Smooth muscle cell of the brain vasculature (primary cell): Measurements from ENCODE around the gene PRDM7.
"Not testable (repeated sequence)": the region's sequence is repeated elsewhere in the genome, so short reads cannot be mapped to it uniquely, and the experiment has no call there.

Experiments used
- DNase-seq: peaks from one replicate; pipeline ENCODE4 v3.0.0-alpha.2; 2012; ENCODE audit warnings: low read depth, low spot score

The PRDM7 gene

GRCh38 chr16:90072442-90073105 lies 4.6 kb downstream of the PRDM7 start:
- no peak for DNase-seq

- no peak for DNase-seq
These were observed 6.7 kb downstream of the PRDM7 start for GRCh38 chr16:90070440-90070839.

DNA sequence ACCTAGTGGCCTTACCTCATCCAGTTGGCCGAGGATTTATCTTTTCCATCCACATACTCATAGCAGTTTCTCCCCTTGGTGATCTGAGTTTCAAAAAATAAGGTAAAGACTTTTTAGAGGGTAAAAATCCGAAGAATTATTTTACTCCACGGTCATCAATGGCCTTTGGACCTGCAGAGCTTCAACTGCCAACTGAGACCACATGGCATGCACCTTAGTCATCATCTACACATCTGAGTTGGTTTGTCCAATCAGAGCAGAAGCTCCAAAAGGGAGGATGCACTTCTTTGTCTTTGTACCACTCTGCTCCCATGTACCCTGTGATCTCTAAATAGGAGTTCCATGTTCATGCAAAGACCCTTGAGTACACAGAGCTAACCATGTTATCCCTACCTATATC lies 15.7 kb downstream of the PRDM7 start:
- DNase-seq: no peak

DNA sequence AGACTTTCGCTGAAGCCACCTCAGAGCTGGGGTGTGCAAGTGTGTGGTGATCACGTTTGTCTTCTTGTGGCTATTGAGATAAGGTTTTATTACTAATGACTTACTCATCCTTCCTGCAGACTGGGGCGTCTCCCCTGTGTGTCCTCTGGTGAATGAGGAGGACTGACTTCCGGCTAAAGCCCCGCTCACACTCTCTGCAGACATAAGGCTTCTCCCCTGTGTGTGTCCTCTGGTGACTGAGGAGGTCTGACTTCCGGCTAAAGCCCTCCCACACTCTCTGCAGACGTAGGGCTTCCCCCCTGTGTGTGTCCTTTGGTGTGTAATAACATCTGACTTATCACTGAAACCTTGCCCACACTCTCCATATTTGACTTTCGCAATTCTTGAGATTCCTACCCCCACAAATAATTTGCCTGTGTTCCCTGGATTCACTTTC lies 19.4 kb downstream of the PRDM7 start:
- DNase-seq: no peak

GRCh38 chr16:90056521-90056920 lies 20.6 kb downstream of the PRDM7 start:
- DNase-seq: not testable (repeated sequence)

- no peak for DNase-seq
These were observed 21.8 kb downstream of the PRDM7 start for GRCh38 chr16:90055371-90055770.

- DNase-seq: no peak
These were observed 22.6 kb downstream of the PRDM7 start for GRCh38 chr16:90054554-90054953.

DNA sequence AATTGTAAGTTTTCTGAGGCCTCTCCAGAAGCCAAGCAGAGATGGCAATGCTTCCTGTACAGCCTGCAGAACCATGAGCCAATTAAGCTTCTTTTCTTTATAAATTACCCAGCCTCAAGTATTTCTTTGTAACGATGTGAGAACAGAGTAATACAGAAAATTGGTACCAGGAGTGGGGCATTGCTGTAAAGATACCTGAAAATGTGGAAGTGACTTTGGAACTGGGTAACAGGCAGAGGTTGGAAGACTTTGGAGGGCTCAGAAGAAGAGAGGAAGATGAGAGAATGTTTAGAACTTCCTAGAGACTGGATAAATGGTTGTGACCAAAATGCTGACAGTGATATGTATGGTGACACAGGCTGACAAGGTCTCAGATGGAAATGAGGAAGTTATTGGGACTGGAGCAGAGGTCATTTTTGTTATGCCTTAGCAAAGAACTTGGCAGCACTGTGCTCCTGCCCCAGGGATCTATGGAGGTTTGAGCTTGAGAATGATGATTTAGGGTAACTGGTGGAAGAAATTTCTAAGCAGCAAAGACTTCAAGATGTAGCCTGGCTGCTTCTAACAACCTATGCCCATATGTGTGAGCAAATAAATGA lies 23.1 kb downstream of the PRDM7 start:
- DNase-seq: no peak

GRCh38 chr16:90050969-90051368 lies 26.2 kb downstream of the PRDM7 start:
- DNase-seq: no peak

DNA sequence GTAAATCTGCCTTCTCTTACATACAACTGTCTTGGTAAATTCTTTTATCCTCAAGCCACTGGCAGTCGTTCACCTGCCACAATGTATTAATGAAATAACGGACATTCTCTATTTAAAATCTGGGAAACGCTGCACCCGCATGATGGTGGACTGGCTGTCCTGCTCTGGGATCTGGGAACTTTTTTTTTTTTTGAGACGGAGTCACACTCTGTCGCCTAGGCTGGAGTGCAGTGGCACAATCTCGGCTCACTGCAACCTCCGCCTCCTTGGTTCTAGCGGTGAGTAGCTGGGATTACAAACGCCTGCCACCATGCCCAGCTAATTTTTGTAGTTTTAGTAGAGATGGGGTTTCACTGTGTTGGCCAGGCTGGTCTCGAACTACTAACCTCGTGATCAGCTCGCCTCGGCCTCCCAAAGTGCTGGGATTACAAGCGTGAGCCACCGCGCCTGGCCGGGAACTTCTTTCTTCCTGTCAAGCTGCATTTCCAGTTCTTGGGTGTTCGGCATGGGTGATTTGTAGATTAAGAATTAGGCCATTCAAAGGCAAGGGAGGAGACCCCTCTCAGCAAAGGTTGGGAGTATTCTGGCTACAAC lies 28.3 kb downstream of the PRDM7 start:
- no peak for DNase-seq

DNA sequence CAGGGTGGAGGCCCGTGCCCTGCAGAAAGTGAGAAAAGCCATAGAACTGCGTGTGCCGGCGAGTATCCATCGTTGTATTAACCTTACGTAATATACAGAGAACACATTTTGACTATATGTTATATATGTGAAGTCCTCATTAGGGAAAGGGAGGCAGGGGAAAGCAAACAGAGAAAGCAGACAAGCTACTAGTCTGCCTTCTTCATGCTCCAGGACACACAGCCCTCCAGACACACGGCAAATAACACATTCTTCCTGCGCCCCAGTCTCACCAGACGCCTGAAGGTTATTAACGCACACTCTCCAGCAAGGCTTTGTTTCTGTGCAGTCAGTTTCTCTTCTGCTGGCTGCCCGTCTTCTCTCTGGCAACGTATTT lies 28.8 kb downstream of the PRDM7 start:
- no peak for DNase-seq

DNA sequence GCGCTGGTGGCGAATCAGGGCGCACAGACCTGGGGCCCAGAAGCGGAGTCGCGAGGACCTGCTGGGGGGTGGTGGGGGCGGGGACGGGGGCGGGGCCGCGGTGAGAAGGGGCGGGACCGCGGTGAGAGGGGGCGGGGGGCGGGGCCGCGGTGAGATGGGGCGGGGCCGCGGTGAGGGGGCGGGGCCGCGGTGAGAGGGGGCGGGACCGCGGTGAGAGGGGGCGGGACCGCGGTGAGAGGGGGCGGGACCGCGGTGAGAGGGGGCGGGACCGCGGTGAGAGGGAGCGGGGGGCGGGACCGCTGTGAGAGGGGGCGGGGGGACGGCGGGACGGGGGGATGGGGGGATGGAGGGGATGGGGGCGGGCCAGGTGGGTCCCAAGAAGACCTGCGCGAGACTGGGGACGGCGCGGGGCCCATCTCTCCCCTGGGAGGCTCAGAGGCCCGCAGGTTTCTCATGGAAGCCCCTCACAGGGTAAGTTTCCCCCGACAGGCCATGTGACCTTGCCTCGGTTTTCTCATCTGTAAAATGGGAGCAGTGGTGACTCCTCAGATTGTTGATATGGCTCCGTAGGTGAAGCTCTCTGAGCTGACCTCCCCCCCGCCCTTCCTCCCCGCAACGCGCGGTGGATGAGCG lies 29.3 kb downstream of the PRDM7 start:
- DNase-seq: no peak

GRCh38 chr16:90046971-90047713 lies 30.0 kb downstream of the PRDM7 start:
- DNase-seq: no peak

GRCh38 chr16:90046122-90046970 lies 30.8 kb downstream of the PRDM7 start:
- no peak for DNase-seq

DNA sequence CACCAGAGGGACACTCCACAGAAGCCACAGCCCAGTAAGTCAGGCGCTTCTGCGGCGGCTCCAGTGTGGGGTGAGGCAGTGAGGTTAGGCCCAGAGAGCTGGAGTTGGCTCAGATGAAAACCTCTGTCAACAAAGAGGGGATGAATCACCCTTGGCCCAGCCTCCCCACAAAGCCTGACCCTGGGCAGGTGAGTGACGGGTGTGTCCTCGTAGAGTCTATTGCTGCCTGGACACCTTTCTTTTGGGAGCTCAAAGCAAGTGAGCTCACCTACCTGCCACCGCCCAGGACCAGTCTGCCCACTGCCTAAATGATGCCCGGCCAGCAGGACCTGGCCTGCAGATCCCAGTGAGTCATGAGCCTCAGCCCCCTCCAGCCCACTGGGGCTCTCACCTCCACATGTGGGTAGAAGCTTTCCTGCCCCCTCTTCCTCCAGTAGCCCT lies 33.0 kb downstream of the PRDM7 start:
- no peak for DNase-seq

DNA sequence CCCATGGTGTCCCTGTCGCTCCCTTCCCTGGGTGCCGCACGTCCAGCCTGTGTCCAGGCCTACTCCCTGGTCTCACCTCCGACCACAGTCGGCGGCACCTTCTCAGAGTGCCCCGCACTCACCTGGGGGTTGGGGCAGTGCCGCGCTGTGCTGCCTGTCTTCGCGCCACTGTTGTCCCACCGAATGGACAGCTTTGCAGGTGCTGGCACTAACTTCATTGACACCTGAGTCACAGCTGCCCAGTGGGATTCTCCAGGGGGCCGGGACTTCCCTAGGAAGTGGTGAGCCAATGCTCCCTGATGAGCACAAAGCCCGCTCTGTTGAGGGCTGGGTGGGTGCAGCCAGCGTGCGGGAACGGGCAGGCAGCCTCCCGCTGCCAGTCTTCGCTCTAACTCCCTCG lies 33.6 kb downstream of the PRDM7 start:
- no peak for DNase-seq

DNA sequence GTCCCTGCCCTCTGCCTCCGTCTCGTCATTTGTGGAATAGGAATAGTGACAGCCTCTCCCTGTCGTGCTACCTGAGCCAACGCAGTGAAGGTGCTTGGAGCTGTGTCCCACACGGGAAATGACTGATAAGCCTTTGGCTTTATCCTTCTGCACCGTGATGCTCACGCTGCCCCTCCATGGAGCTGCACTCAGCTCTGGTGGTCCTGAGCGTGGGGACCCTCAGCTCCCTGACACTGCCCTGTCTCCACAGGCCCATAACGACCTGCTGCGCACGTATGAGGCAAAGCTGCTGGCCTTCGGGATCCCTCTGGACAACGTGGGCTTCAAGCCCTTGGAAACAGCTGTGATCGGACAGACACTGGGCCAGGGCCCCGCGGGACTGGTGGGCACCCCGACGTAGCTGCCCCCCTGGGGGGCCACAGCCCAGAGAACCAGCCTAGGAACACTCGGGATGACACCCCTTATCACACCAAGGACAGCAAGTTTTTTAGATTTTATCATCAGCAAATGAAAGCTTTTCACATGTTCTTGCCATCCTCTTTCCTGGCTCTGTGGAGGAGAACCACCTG lies 34.1 kb downstream of the PRDM7 start:
- DNase-seq: no peak

DNA sequence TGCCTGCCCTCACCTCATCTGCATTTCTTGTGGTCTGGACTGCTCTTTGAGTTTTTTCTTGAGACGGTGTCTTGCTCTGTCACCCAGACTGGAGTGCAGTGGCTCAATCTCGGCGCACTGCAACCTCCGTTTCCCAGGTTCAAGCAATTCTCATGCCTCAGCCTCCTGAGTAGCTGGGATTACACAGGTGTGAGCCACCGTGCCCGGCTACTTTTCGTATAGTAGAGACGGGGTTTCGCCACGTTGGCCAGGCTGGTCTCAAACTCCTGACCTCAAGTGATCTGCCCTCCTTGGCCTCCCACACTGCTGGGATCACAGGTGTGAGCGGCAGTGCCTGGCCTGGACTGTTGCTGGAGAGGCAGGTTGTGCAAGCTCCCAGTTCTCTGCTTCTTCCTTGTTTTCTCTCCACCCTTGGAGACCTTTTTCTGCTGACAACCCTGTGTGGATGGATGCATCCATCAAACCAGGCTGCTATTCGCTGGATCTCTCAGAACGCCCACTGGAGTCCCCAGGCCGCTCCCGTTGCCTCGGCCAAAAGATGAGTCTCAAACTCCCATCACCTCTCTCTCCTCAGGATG lies 35.1 kb downstream of the PRDM7 start:
- DNase-seq: no peak

- DNase-seq: no peak
These were observed 36.7 kb downstream of the PRDM7 start for GRCh38 chr16:90040152-90041023.
